HepG2 (cell line): Measurements from ENCODE around the gene FOXA1. TPM values are rescaled to one million over a fixed set of nuclear protein-coding genes. Genes with fewer than 3 reads are reported as not detected.

ENCODE experiments used
- AKNA ChIP-seq: sonication (generic); formaldehyde crosslinking; IDR thresholded peaks from 2 replicates; pipeline ENCODE4 v1.4.0; 2020; ENCODE audit warnings: missing genetic modification reagents, borderline replicate concordance
- ATF2 ChIP-seq: sonication (generic); formaldehyde crosslinking; IDR thresholded peaks from 2 replicates; pipeline ENCODE4 v1.4.0; 2020; ENCODE audit warnings: missing genetic modification reagents
- DMAP1 ChIP-seq: IDR thresholded peaks from 2 replicates; pipeline ENCODE4 v1.6.1; 2016
- ISL2 ChIP-seq: sonication (generic); formaldehyde crosslinking; IDR thresholded peaks from 2 replicates; pipeline ENCODE4 v1.5.0; 2020; ENCODE audit warnings: missing genetic modification reagents
- KLF13 ChIP-seq: sonication (generic); formaldehyde crosslinking; IDR thresholded peaks from 2 replicates; pipeline ENCODE4 v1.4.0; 2020; ENCODE audit warnings: mild to moderate bottlenecking, missing genetic modification reagents
- KLF9 ChIP-seq: IDR thresholded peaks from 2 replicates; pipeline ENCODE4 v1.6.1; 2016; ENCODE audit warnings: low read depth
- NAIF1 ChIP-seq: sonication (generic); formaldehyde crosslinking; IDR thresholded peaks from 2 replicates; pipeline ENCODE4 v1.5.0; 2020; ENCODE audit warnings: mild to moderate bottlenecking, missing genetic modification reagents, borderline replicate concordance
- POGK ChIP-seq: sonication (generic); formaldehyde crosslinking; conservative IDR thresholded peaks from 2 replicates; pipeline ENCODE4 v1.8.0; 2022; ENCODE audit warnings: mild to moderate bottlenecking, moderate library complexity, missing genetic modification reagents
- PPARG ChIP-seq: conservative IDR thresholded peaks from 2 replicates; pipeline ENCODE4 v1.6.1; 2016; ENCODE audit warnings: missing biosample characterization, missing genetic modification reagents
- SATB2 ChIP-seq: sonication (generic); formaldehyde crosslinking; IDR thresholded peaks from 2 replicates; pipeline ENCODE4 v1.5.0; 2020; ENCODE audit warnings: missing genetic modification reagents
- SNAI1 ChIP-seq: sonication (generic); formaldehyde crosslinking; IDR thresholded peaks from 2 replicates; pipeline ENCODE4 v1.5.0; 2020; ENCODE audit warnings: mild to moderate bottlenecking, missing genetic modification reagents, borderline replicate concordance
- SNAPC5 ChIP-seq: sonication (generic); formaldehyde crosslinking; IDR thresholded peaks from 2 replicates; pipeline ENCODE4 v1.8.1; 2023; ENCODE audit warnings: mild to moderate bottlenecking, missing genetic modification reagents, borderline replicate concordance
- SRSF1 ChIP-seq: fragments of 200-400 bp; formaldehyde crosslinking; optimal IDR thresholded peaks from 2 replicates; pipeline ENCODE3; 2017; ENCODE audit warnings: mild to moderate bottlenecking, low read depth, low read length, moderate library complexity
- SUZ12 ChIP-seq: fragments of 150-350 bp; IDR thresholded peaks from 2 replicates; pipeline ENCODE4 v1.6.1; 2014; ENCODE audit warnings: low read depth, low read length
- TBX2 ChIP-seq: sonication (generic); formaldehyde crosslinking; IDR thresholded peaks from 2 replicates; pipeline ENCODE4 v1.5.0; 2020; ENCODE audit warnings: missing genetic modification reagents, mild to moderate bottlenecking, borderline replicate concordance
- TEF ChIP-seq: sonication (generic); formaldehyde crosslinking; IDR thresholded peaks from 2 replicates; pipeline ENCODE4 v1.5.0; 2020; ENCODE audit warnings: missing genetic modification reagents
- ZBTB7A ChIP-seq: sonication (generic); formaldehyde crosslinking; IDR thresholded peaks from 2 replicates; pipeline ENCODE4 v1.8.0; 2022; ENCODE audit warnings: mild to moderate bottlenecking, missing genetic modification reagents
- ZFP37 ChIP-seq: sonication (generic); formaldehyde crosslinking; IDR thresholded peaks from 2 replicates; pipeline ENCODE4 v1.4.0; 2020; ENCODE audit warnings: missing genetic modification reagents, borderline replicate concordance
- ZNF558 ChIP-seq: sonication (generic); formaldehyde crosslinking; IDR thresholded peaks from 2 replicates; pipeline ENCODE4 v1.9.0; 2022; ENCODE audit warnings: mild to moderate bottlenecking, missing genetic modification reagents, borderline replicate concordance
- ZNF629 ChIP-seq: sonication (generic); formaldehyde crosslinking; conservative IDR thresholded peaks from 2 replicates; pipeline ENCODE4 v1.5.0; 2020; ENCODE audit warnings: missing genetic modification reagents
- ZNF766 ChIP-seq: sonication (generic); formaldehyde crosslinking; IDR thresholded peaks from 2 replicates; pipeline ENCODE4 v1.5.0; 2020; ENCODE audit warnings: missing genetic modification reagents, borderline replicate concordance
- ZNF790 ChIP-seq: sonication (generic); formaldehyde crosslinking; IDR thresholded peaks from 2 replicates; pipeline ENCODE4 v1.8.0; 2022; ENCODE audit warnings: missing genetic modification reagents, mild to moderate bottlenecking, borderline replicate concordance
- ZNF878 ChIP-seq: sonication (generic); formaldehyde crosslinking; IDR thresholded peaks from 2 replicates; pipeline ENCODE4 v1.8.1; 2023; ENCODE audit warnings: mild to moderate bottlenecking, missing genetic modification reagents, moderate library complexity
- ZNF891 ChIP-seq: sonication (generic); formaldehyde crosslinking; IDR thresholded peaks from 2 replicates; pipeline ENCODE4 v1.5.0; 2020; ENCODE audit warnings: mild to moderate bottlenecking, missing genetic modification reagents
- polyA plus RNA-seq, 8 experiments: library from polyadenylated mRNA; depleted of rRNA in 3 of 8; stranded (reverse) in 7 of 8; unstranded in 1 of 8; fragments of >200 nt; fragmentation: Illumina TruSeq in 4 of 8; extraction: Trizol in 4 of 8; gene quantifications; 2 replicates each; pipeline versions ENCODE4 v1.2.1 to v1.2.3, GENCODE V29; 2011 to 2016; ENCODE audit warnings: low read depth in 4 of 8, missing spikeins in 1 of 8, mixed read lengths in 1 of 8; ENCODE audit not compliant: insufficient read depth in 1 of 8
- total RNA-seq, 5 experiments: library from RNA; depleted of rRNA; stranded (reverse); fragments of >200 nt; fragmentation: Illumina TruSeq; extraction: Trizol; gene quantifications; 2 replicates each; pipeline ENCODE4 v1.2.3, GENCODE V29; 2016; ENCODE audit warnings: low read depth in 1 of 5

The FOXA1 gene
- total and polyA plus RNA-seq, 2 of the 13 experiments (the other 11 are each of a cell fraction or from before 2014, with no cell fraction given) = 43.4 to 58.6 TPM

GRCh38 chr14:37597538-37597913, 2.5 kb upstream of the FOXA1 start (continued):
- no peak for TF ChIP-seq SUZ12
- no peak for TF ChIP-seq NAIF1 (CRISPR knock-in tag)
- no peak for TF ChIP-seq SNAI1 (CRISPR knock-in tag)
- no peak for TF ChIP-seq KLF13 (CRISPR knock-in tag)
- TF ChIP-seq TEF (CRISPR knock-in tag) = no peak
- TF ChIP-seq ZFP37 = no peak
- TF ChIP-seq ZNF878 (CRISPR knock-in tag) = no peak
- TF ChIP-seq PPARG (CRISPR knock-in tag) = no peak
- TF ChIP-seq ATF2 (CRISPR knock-in tag) = 0 out of 2 replicates have a peak, but pooled peaks have one; percentile 8
- TF ChIP-seq ZNF558 (CRISPR knock-in tag) = no peak
- no peak for TF ChIP-seq DMAP1 (CRISPR knock-in tag)
- no peak for TF ChIP-seq POGK
- no peak for TF ChIP-seq ZBTB7A (CRISPR knock-in tag)
- TF ChIP-seq ISL2 = no peak
- no peak for TF ChIP-seq KLF9 (CRISPR knock-in tag)
- TF ChIP-seq SRSF1 = no peak
- peak; percentile 47; the same call in 1 of the 2 replicates for TF ChIP-seq ZNF766
- no peak for TF ChIP-seq TBX2 (CRISPR knock-in tag)
- no peak for TF ChIP-seq ZNF629 (CRISPR knock-in tag)
- no peak for TF ChIP-seq ZNF790 (CRISPR knock-in tag)
- TF ChIP-seq SATB2 = no peak
- TF ChIP-seq SNAPC5 (CRISPR knock-in tag) = no peak
- TF ChIP-seq AKNA (CRISPR knock-in tag) = no peak
- TF ChIP-seq ZNF891 (CRISPR knock-in tag) = no peak
